Activated CD8-positive, alpha-beta memory T cell treated with anti-CD3 and anti-CD28 coated beads for 48 hours (primary cell): ENCODE results near the gene CRYZL1.

Experiments
- DNase-seq, 3 experiments: peaks; one replicate each; pipeline ENCODE4 v3.0.0-alpha.2; 2020; ENCODE audit warnings: low read depth in 2 of 3, low spot score in 2 of 3

Gene CRYZL1

GRCh38 chr21:33542640-33543504 lies 98.7 kb downstream of the CRYZL1 start, which contains the start of gene SON:
SON (plus strand) TSS chr21:33543038; CDS start chr21:33543093, 55 bp downstream.
- DNase-seq = peak; percentile 67 to 94 (median 91)

- DNase-seq = peak; percentile 56 to 78 (median 69)
Observed at GRCh38 chr21:33541756-33542639, 99.5 kb downstream of the CRYZL1 start, which contains the start of gene GART. GART (minus strand) TSS chr21:33542117; CDS start chr21:33539315, 2,802 bp downstream.

GRCh38 chr21:33541105-33541711 lies 100.3 kb downstream of the CRYZL1 start:
- DNase-seq = no peak

- DNase-seq = no peak
Observed at GRCh38 chr21:33540711-33541104, 100.8 kb downstream of the CRYZL1 start.

- DNase-seq = no peak
Observed at GRCh38 chr21:33539616-33540015, 101.9 kb downstream of the CRYZL1 start.
